RWPE2 (cell line): ENCODE measurements around the gene PHF3.

Source experiments
- ATAC-seq: fragments of 200-7000 bp; cut with Tn5 transposase; 3 replicates; pipeline ENCODE4 v1.9.1; 2021; ENCODE audit warnings: low read depth
- DNase-seq: peaks from one replicate; pipeline ENCODE4 v3.0.0-alpha.2; 2020; ENCODE audit warnings: low spot score
- H3K27ac ChIP-seq: fragments of 450-650 bp; 2 replicates; pipeline ENCODE4 v1.5.1; 2017; ENCODE audit warnings: mild to moderate bottlenecking; ENCODE audit not compliant: poor library complexity, severe bottlenecking
- H3K27me3 ChIP-seq: fragments of 250-450 bp; sonication (Bioruptor Pico); 2 replicates; pipeline ENCODE4 v1.5.1; 2021; ENCODE audit warnings: mild to moderate bottlenecking, moderate library complexity; ENCODE audit not compliant: insufficient read depth, poor library complexity, severe bottlenecking
- H3K36me3 ChIP-seq: fragments of 250-450 bp; sonication (Bioruptor Pico); 2 replicates; pipeline ENCODE4 v1.5.1; 2020; ENCODE audit warnings: low read depth, mild to moderate bottlenecking, moderate library complexity
- H3K4me1 ChIP-seq: fragments of 250-450 bp; sonication (Bioruptor Pico); 2 replicates; pipeline ENCODE4 v1.5.1; 2021; ENCODE audit warnings: mild to moderate bottlenecking, moderate library complexity; ENCODE audit not compliant: insufficient read depth, poor library complexity, severe bottlenecking
- H3K4me3 ChIP-seq: fragments of 250-450 bp; sonication (Bioruptor Pico); 2 replicates; pipeline ENCODE4 v1.5.1; 2021; ENCODE audit warnings: mild to moderate bottlenecking, moderate library complexity; ENCODE audit not compliant: severe bottlenecking
- H3K9me3 ChIP-seq: fragments of 250-450 bp; sonication (Bioruptor Pico); 2 replicates; pipeline ENCODE4 v1.5.1; 2021; ENCODE audit warnings: mild to moderate bottlenecking, moderate library complexity; ENCODE audit not compliant: severe bottlenecking
- CTCF ChIP-seq: fragments of 450-650 bp; IDR thresholded peaks from one replicate; pipeline ENCODE4 v1.5.1; 2017; ENCODE audit warnings: mild to moderate bottlenecking, moderate library complexity; ENCODE audit not compliant: poor library complexity, severe bottlenecking

Gene PHF3

GRCh38 chr6:63714091-63714490 lies 78.5 kb downstream of the PHF3 start:
- Histone ChIP-seq H3K4me1 (no peaks in the 10 kb centered on the region), H3K27me3 (no peaks in the 10 kb centered on the region), H3K9me3 (no peaks in the 10 kb centered on the region), H3K4me3 (no peak overlapping the region), H3K36me3 (peaks cover 63% of the 10 kb centered on the region), H3K27ac (no peak overlapping the region)
- TF ChIP-seq CTCF: no peak
- ATAC-seq: no peak
- DNase-seq: no peak

- H3K9me3 ChIP-seq: no peaks in the 10 kb centered on the region
- ATAC-seq (no peak), DNase-seq (no peak)
- TF ChIP-seq CTCF: no peak
- no peak overlapping the region for H3K27ac ChIP-seq
- no peaks in the 10 kb centered on the region for H3K4me1 ChIP-seq
- no peaks in the 10 kb centered on the region for H3K27me3 ChIP-seq
- H3K36me3 ChIP-seq: peaks cover 42% of the 10 kb centered on the region
- no peak overlapping the region for H3K4me3 ChIP-seq
Measured at GRCh38 chr6:63716169-63716568, 80.6 kb downstream of the PHF3 start.

GRCh38 chr6:63721181-63721580 lies 85.6 kb downstream of the PHF3 start:
- no peaks in the 10 kb centered on the region for H3K9me3 ChIP-seq
- ATAC-seq: no peak
- no peak for DNase-seq
- no peak overlapping the region for H3K4me3 ChIP-seq
- H3K27me3 ChIP-seq: no peaks in the 10 kb centered on the region
- no peak overlapping the region for H3K27ac ChIP-seq
- H3K36me3 ChIP-seq: no peaks in the 10 kb centered on the region
- no peak for TF ChIP-seq CTCF
- H3K4me1 ChIP-seq: no peaks in the 10 kb centered on the region

GRCh38 chr6:63724721-63725120 lies 89.1 kb downstream of the PHF3 start:
- TF ChIP-seq CTCF: no peak
- Histone ChIP-seq H3K27ac (no peak overlapping the region), H3K4me1 (no peaks in the 10 kb centered on the region), H3K9me3 (no peaks in the 10 kb centered on the region), H3K27me3 (no peaks in the 10 kb centered on the region), H3K4me3 (no peak overlapping the region), H3K36me3 (no peaks in the 10 kb centered on the region)
- no peak for ATAC-seq
- no peak for DNase-seq

- Histone ChIP-seq H3K36me3 (no peaks in the 10 kb centered on the region), H3K9me3 (no peaks in the 10 kb centered on the region), H3K4me1 (peaks cover 23% of the 10 kb centered on the region), H3K27ac (no peak overlapping the region), H3K4me3 (no peak overlapping the region), H3K27me3 (no peaks in the 10 kb centered on the region)
- no peak for ATAC-seq
- no peak for DNase-seq
- no peak for TF ChIP-seq CTCF
Measured at GRCh38 chr6:63730311-63730710, 94.7 kb downstream of the PHF3 start.
